MM.1S (cell line): Measurements from ENCODE around the gene TMIGD2.

Experiments used
- DNase-seq: peaks from one replicate; pipeline ENCODE4 v3.0.0-alpha.2; 2015
- H2AFZ ChIP-seq: fragments of 300-600 bp; sonication (generic); 2 replicates; pipeline ENCODE4 v1.6.0; 2016; ENCODE audit warnings: antibody characterized with exemption, low read length
- H3F3A ChIP-seq: fragments of 300-600 bp; sonication (generic); 2 replicates; pipeline ENCODE4 v1.6.1; 2016; ENCODE audit warnings: mild to moderate bottlenecking, antibody characterized with exemption, low read length, moderate library complexity, mixed read lengths; ENCODE audit not compliant: insufficient read depth
- H3K27ac ChIP-seq: fragments of 300-600 bp; sonication (generic); 2 replicates; pipeline ENCODE4 v1.5.1; 2016; ENCODE audit warnings: mild to moderate bottlenecking, low read length
- H3K27me3 ChIP-seq: fragments of 300-600 bp; sonication (generic); replicated peaks from 2 replicates; pipeline ENCODE4 v1.6.0; 2016; ENCODE audit warnings: low read length; ENCODE audit not compliant: insufficient read depth
- H3K36me3 ChIP-seq: fragments of 300-600 bp; sonication (generic); replicated peaks from 2 replicates; pipeline ENCODE4 v1.6.1; 2016; ENCODE audit warnings: mild to moderate bottlenecking, low read length, mixed read lengths; ENCODE audit not compliant: insufficient read depth
- H3K4me1 ChIP-seq: fragments of 300-600 bp; sonication (generic); 2 replicates; pipeline ENCODE4 v1.6.1; 2016; ENCODE audit warnings: low read length, mixed read lengths
- H3K4me2 ChIP-seq: fragments of 300-600 bp; sonication (generic); 2 replicates; pipeline ENCODE4 v1.6.0; 2016; ENCODE audit warnings: low read depth, low read length
- H3K4me3 ChIP-seq: fragments of 300-600 bp; sonication (generic); 2 replicates; pipeline ENCODE4 v1.5.1; 2016; ENCODE audit warnings: low read length, mixed read lengths
- H3K79me2 ChIP-seq: fragments of 300-600 bp; sonication (generic); 2 replicates; pipeline ENCODE4 v1.6.1; 2016; ENCODE audit warnings: mixed run types, low read length, mixed read lengths
- H3K9ac ChIP-seq: fragments of 300-600 bp; sonication (generic); 2 replicates; pipeline ENCODE4 v1.6.1; 2016; ENCODE audit warnings: low read length, mixed read lengths
- H3K9me2 ChIP-seq: fragments of 300-600 bp; sonication (generic); replicated peaks from 2 replicates; pipeline ENCODE4 v1.6.1; 2016; ENCODE audit warnings: mild to moderate bottlenecking, low read length, mixed read lengths; ENCODE audit not compliant: insufficient read depth
- H3K9me3 ChIP-seq: fragments of 300-600 bp; sonication (generic); replicated peaks from 2 replicates; pipeline ENCODE4 v1.6.1; 2016; ENCODE audit warnings: mild to moderate bottlenecking, low read length, mixed read lengths; ENCODE audit not compliant: insufficient read depth
- H4K20me1 ChIP-seq: fragments of 300-600 bp; sonication (generic); 2 replicates; pipeline ENCODE4 v1.6.1; 2016; ENCODE audit warnings: mild to moderate bottlenecking, low read length, moderate library complexity, mixed read lengths; ENCODE audit not compliant: insufficient read depth
- CTCF ChIP-seq: fragments of 300-600 bp; sonication (generic); IDR thresholded peaks from 2 replicates; pipeline ENCODE4 v1.5.1; 2016; ENCODE audit warnings: antibody characterized with exemption, low read length, mixed read lengths
- EZH2 ChIP-seq: fragments of 300-600 bp; sonication (generic); optimal IDR thresholded peaks from 2 replicates; pipeline ENCODE3; 2017; ENCODE audit warnings: low read depth, mild to moderate bottlenecking, antibody characterized with exemption, low read length, mixed read lengths
- EZH2phosphoT487 ChIP-seq: fragments of 300-600 bp; sonication (generic); IDR thresholded peaks from 2 replicates; pipeline ENCODE4 v1.6.1; 2018; ENCODE audit warnings: antibody characterized with exemption, low read length

Gene TMIGD2

GRCh38 chr19:4305659-4306058 is 3.5 kb upstream of the TMIGD2 start:
- no peak overlapping the region for H3K4me2 ChIP-seq
- H2AFZ ChIP-seq: no peak overlapping the region
- no peaks in the 10 kb centered on the region for H3K4me1 ChIP-seq
- H4K20me1 ChIP-seq: no peaks in the 10 kb centered on the region
- H3F3A ChIP-seq: no peaks in the 10 kb centered on the region
- H3K4me3 ChIP-seq: no peak overlapping the region
- H3K27me3 ChIP-seq: peaks cover 74% of the 10 kb centered on the region
- no peaks in the 10 kb centered on the region for H3K79me2 ChIP-seq
- DNase-seq: no peak
- H3K9ac ChIP-seq: no peak overlapping the region
- no peaks in the 10 kb centered on the region for H3K9me2 ChIP-seq
- no peak overlapping the region for H3K27ac ChIP-seq
- no peaks in the 10 kb centered on the region for H3K9me3 ChIP-seq
- H3K36me3 ChIP-seq: no peaks in the 10 kb centered on the region
- TF ChIP-seq CTCF (no peak), EZH2 (no peak), EZH2phosphoT487 (no peak)

GRCh38 chr19:4305257-4305612 is 3.0 kb upstream of the TMIGD2 start:
- H3K27me3 ChIP-seq: peaks cover 79% of the 10 kb centered on the region
- no peaks in the 10 kb centered on the region for H3F3A ChIP-seq
- H3K4me1 ChIP-seq: no peaks in the 10 kb centered on the region
- H3K79me2 ChIP-seq: no peaks in the 10 kb centered on the region
- no peak overlapping the region for H3K27ac ChIP-seq
- H3K36me3 ChIP-seq: no peaks in the 10 kb centered on the region
- H4K20me1 ChIP-seq: no peaks in the 10 kb centered on the region
- no peak overlapping the region for H2AFZ ChIP-seq
- H3K9me3 ChIP-seq: no peaks in the 10 kb centered on the region
- H3K4me3 ChIP-seq: no peak overlapping the region
- no peaks in the 10 kb centered on the region for H3K9me2 ChIP-seq
- no peak for DNase-seq
- H3K4me2 ChIP-seq: no peak overlapping the region
- no peak overlapping the region for H3K9ac ChIP-seq
- TF ChIP-seq EZH2phosphoT487 (no peak), EZH2 (no peak), CTCF (no peak)

GRCh38 chr19:4304538-4305256 is 2.5 kb upstream of the TMIGD2 start, which contains the start of gene FSD1:
Gene FSD1, plus strand, starts transcription at chr19:4304598. Its CDS starts 149 bp downstream, at chr19:4304747.
- Histone ChIP-seq H3K4me1 (no peaks in the 10 kb centered on the region), H4K20me1 (no peaks in the 10 kb centered on the region), H3K9ac (no peak within 1 kb of the TSS), H3F3A (no peaks in the 10 kb centered on the region), H3K36me3 (no peaks in the 10 kb centered on the region), H3K27me3 (peaks cover 81% of the 10 kb centered on the region), H3K4me3 (no peak within 1 kb of the TSS), H3K4me2 (no peak within 1 kb of the TSS), H2AFZ (no peak within 1 kb of the TSS), H3K79me2 (no peaks in the 10 kb centered on the region), H3K9me2 (no peaks in the 10 kb centered on the region), H3K27ac (no peak within 1 kb of the TSS), H3K9me3 (no peaks in the 10 kb centered on the region)
- DNase-seq: no peak
- TF ChIP-seq EZH2: no peak
- TF ChIP-seq EZH2phosphoT487: no peak
- no peak for TF ChIP-seq CTCF
